HepG2 (cell line): ENCODE results near the gene ERCC4. TPM values are rescaled to one million over a fixed set of nuclear protein-coding genes. Genes with fewer than 3 reads are reported as not detected.

Experiments used
- CENPX ChIP-seq: sonication (generic); formaldehyde crosslinking; IDR thresholded peaks from 2 replicates; pipeline ENCODE4 v1.9.0; 2021; ENCODE audit warnings: mild to moderate bottlenecking, missing genetic modification reagents, moderate library complexity
- CREB1 ChIP-seq, 2 experiments: fragments of 450-650 bp in 1 of 2; IDR thresholded peaks; 2 replicates each; pipeline ENCODE4 v1.6.1; 2016 to 2017; ENCODE audit warnings: control low read depth in 1 of 2, mild to moderate bottlenecking in 1 of 2, missing compliant biosample characterization in 1 of 2, missing genetic modification characterization in 1 of 2
- FOSL1 ChIP-seq: sonication (generic); formaldehyde crosslinking; IDR thresholded peaks from 2 replicates; pipeline ENCODE4 v1.9.0; 2021; ENCODE audit warnings: missing genetic modification reagents, borderline replicate concordance
- FOXJ3 ChIP-seq: sonication (generic); formaldehyde crosslinking; IDR thresholded peaks from 2 replicates; pipeline ENCODE4 v1.4.0; 2020; ENCODE audit warnings: missing genetic modification reagents, mild to moderate bottlenecking, borderline replicate concordance
- GZF1 ChIP-seq: sonication (generic); formaldehyde crosslinking; IDR thresholded peaks from 2 replicates; pipeline ENCODE4 v1.5.1; 2020; ENCODE audit warnings: mild to moderate bottlenecking, missing genetic modification reagents
- HNRNPL ChIP-seq: fragments of 200-400 bp; formaldehyde crosslinking; IDR thresholded peaks from 2 replicates; pipeline ENCODE4 v1.6.1; 2017; ENCODE audit warnings: mild to moderate bottlenecking, low read depth, low read length
- KLF12 ChIP-seq: sonication (generic); formaldehyde crosslinking; IDR thresholded peaks from 2 replicates; pipeline ENCODE4 v1.4.0; 2020; ENCODE audit warnings: missing genetic modification reagents, borderline replicate concordance
- MAZ ChIP-seq, 2 experiments: sonication (generic) in 1 of 2; formaldehyde crosslinking in 1 of 2; IDR thresholded peaks; 2 replicates each; pipeline versions ENCODE4 v1.5.0 to v1.6.1; 2012 to 2020; ENCODE audit warnings: low read depth in 2 of 2, mild to moderate bottlenecking in 2 of 2, borderline replicate concordance in 1 of 2, improper control_type of control experiment in 1 of 2, low read length in 1 of 2, missing genetic modification reagents in 1 of 2, moderate library complexity in 1 of 2
- MLLT10 ChIP-seq: sonication (generic); formaldehyde crosslinking; IDR thresholded peaks from 2 replicates; pipeline ENCODE4 v1.4.0; 2020; ENCODE audit warnings: missing genetic modification reagents
- NFYB ChIP-seq: sonication (generic); formaldehyde crosslinking; IDR thresholded peaks from 2 replicates; pipeline ENCODE4 v1.4.0; 2020; ENCODE audit warnings: missing genetic modification reagents
- NRL ChIP-seq: sonication (generic); formaldehyde crosslinking; IDR thresholded peaks from 2 replicates; pipeline ENCODE4 v1.5.0; 2020; ENCODE audit warnings: missing genetic modification reagents, mild to moderate bottlenecking, moderate library complexity, borderline replicate concordance
- POLR2AphosphoS5 ChIP-seq: IDR thresholded peaks from 2 replicates; pipeline ENCODE4 v1.6.1; 2012; ENCODE audit warnings: low read depth, low read length
- RXRB ChIP-seq: IDR thresholded peaks from 2 replicates; pipeline ENCODE4 v1.6.1; 2016; ENCODE audit warnings: borderline replicate concordance, missing genetic modification reagents, missing compliant biosample characterization
- TAF15 ChIP-seq: fragments of 200-400 bp; formaldehyde crosslinking; IDR thresholded peaks from one replicate; pipeline ENCODE4 v1.6.1; 2018; ENCODE audit warnings: mild to moderate bottlenecking, low read depth, low read length; ENCODE audit not compliant: poor library complexity, severe bottlenecking
- ZBTB38 ChIP-seq: sonication (generic); formaldehyde crosslinking; IDR thresholded peaks from 2 replicates; pipeline ENCODE4 v1.5.1; 2020; ENCODE audit warnings: mild to moderate bottlenecking, missing genetic modification reagents
- ZFP36L2 ChIP-seq: sonication (generic); formaldehyde crosslinking; IDR thresholded peaks from 2 replicates; pipeline ENCODE4 v1.4.0; 2020; ENCODE audit warnings: missing genetic modification reagents
- ZNF501 ChIP-seq: sonication (generic); formaldehyde crosslinking; IDR thresholded peaks from 2 replicates; pipeline ENCODE4 v1.5.1; 2020; ENCODE audit warnings: mild to moderate bottlenecking, moderate library complexity, missing genetic modification reagents
- ZNF546 ChIP-seq: sonication (generic); formaldehyde crosslinking; conservative IDR thresholded peaks from 2 replicates; pipeline ENCODE4 v1.8.1; 2023; ENCODE audit warnings: mild to moderate bottlenecking, missing genetic modification reagents
- ZNF549 ChIP-seq: sonication (generic); formaldehyde crosslinking; IDR thresholded peaks from 2 replicates; pipeline ENCODE4 v1.5.0; 2020; ENCODE audit warnings: missing genetic modification reagents
- ZNF652 ChIP-seq: IDR thresholded peaks from 2 replicates; pipeline ENCODE4 v1.6.1; 2016; ENCODE audit warnings: low read depth, borderline replicate concordance
- ZNF891 ChIP-seq: sonication (generic); formaldehyde crosslinking; IDR thresholded peaks from 2 replicates; pipeline ENCODE4 v1.5.0; 2020; ENCODE audit warnings: mild to moderate bottlenecking, missing genetic modification reagents
- ZZZ3 ChIP-seq: sonication (generic); formaldehyde crosslinking; IDR thresholded peaks from 2 replicates; pipeline ENCODE4 v1.4.0; 2020; ENCODE audit warnings: missing genetic modification reagents, mild to moderate bottlenecking, borderline replicate concordance
- polyA plus RNA-seq, 8 experiments: library from polyadenylated mRNA; depleted of rRNA in 3 of 8; stranded (reverse) in 7 of 8; unstranded in 1 of 8; fragments of >200 nt; fragmentation: Illumina TruSeq in 4 of 8; extraction: Trizol in 4 of 8; gene quantifications; 2 replicates each; pipeline versions ENCODE4 v1.2.1 to v1.2.3, GENCODE V29; 2011 to 2016; ENCODE audit warnings: low read depth in 4 of 8, missing spikeins in 1 of 8, mixed read lengths in 1 of 8; ENCODE audit not compliant: insufficient read depth in 1 of 8
- total RNA-seq, 5 experiments: library from RNA; depleted of rRNA; stranded (reverse); fragments of >200 nt; fragmentation: Illumina TruSeq; extraction: Trizol; gene quantifications; 2 replicates each; pipeline ENCODE4 v1.2.3, GENCODE V29; 2016; ENCODE audit warnings: low read depth in 1 of 5
- TF ChIP-seq, protein P1 (sequence below): IDR thresholded peaks from 2 replicates; pipeline ENCODE4 v1.6.1; 2016; ENCODE audit warnings: low read depth, borderline replicate concordance
- TF ChIP-seq, protein P2 (sequence below): sonication (generic); formaldehyde crosslinking; IDR thresholded peaks from 2 replicates; pipeline ENCODE4 v1.5.0; 2020; ENCODE audit warnings: mild to moderate bottlenecking, missing genetic modification reagents
- TF ChIP-seq, protein P3 (sequence below): sonication (generic); formaldehyde crosslinking; IDR thresholded peaks from 2 replicates; pipeline ENCODE4 v1.4.0; 2020; ENCODE audit warnings: missing genetic modification reagents, borderline replicate concordance

ERCC4 gene
- total and polyA plus RNA-seq, 2 of the 13 experiments (the other 11 are each of a cell fraction or from before 2014, with no cell fraction given), result 5.4 to 15.2 TPM

DNA sequence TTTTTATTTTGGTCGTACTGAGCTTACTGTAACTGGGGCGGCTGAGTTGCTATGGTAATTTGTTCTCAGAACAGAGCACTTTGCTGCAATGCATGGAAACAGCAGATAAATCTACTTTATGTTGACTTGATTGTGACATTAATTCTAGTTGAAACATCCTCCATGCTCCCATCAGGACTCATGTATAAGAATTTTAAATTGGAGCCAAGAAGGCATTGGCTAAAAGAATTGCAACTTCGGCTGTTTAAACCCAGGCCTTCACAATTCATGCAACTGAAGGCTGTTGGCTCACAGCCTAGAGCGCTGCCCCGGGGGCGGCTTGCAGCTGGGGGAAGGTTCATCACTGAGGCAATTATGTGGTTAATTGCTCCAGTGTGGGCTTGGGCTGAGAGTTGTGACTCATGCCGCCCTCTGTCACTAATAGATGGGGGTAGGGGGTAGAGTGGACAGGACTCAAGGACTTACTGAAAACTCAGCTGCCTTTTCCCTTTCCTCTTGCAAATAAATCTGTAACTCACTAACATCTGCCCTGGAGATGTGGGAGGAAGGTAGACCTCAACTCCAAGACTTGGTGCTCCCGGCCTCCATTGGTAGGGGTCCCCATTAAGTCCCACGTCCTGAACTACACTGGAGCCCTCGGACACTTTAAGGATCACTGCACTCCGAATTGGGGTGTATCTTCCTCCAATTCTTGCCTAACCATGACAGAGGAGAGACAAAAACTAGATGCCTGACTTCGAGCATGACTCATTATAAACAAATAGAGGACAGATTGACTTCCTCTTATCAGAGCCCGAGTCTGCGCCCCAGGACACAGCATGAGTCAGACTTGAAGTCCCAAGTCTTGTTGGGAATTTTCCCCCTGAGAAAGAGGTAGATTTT lies 37.5 kb downstream of the ERCC4 start (continued):
- no peak for TF ChIP-seq TAF15
- peak; percentile 66; the same call in 1 of the 2 replicates for TF ChIP-seq ZNF501 (CRISPR knock-in tag)
- no peak for TF ChIP-seq ZFP36L2
- TF ChIP-seq FOXJ3 (CRISPR knock-in tag), result no peak
- peak; percentile 94 for TF ChIP-seq FOSL1 (CRISPR knock-in tag)
- TF ChIP-seq ZNF546, result no peak
- TF ChIP-seq ZZZ3, result no peak
- TF ChIP-seq GZF1 (CRISPR knock-in tag), result no peak
- TF ChIP-seq ZNF549 (CRISPR knock-in tag), result no peak
- no peak for TF ChIP-seq NRL
- no peak for TF ChIP-seq POLR2AphosphoS5
- no peak for TF ChIP-seq MLLT10 (CRISPR knock-in tag)
- peak; percentile 53; the same call in 1 of the 2 replicates for TF ChIP-seq CREB1 (IDR thresholded peaks at IDR 0.05)
- TF ChIP-seq CREB1 (CRISPR knock-in tag; IDR thresholded peaks at IDR 0.05), result no peak
- no peak; the same call in 1 of the 2 replicates for TF ChIP-seq RXRB (CRISPR knock-in tag)
- no peak for TF ChIP-seq CENPX
- TF ChIP-seq NFYB, result 0 out of 2 replicates have a peak, but pooled peaks have one; percentile 32
- peak; percentile 94 for TF ChIP-seq ZNF652 (CRISPR knock-in tag)
- TF ChIP-seq MAZ (IDR thresholded peaks at IDR 0.05; ENCODE audit: borderline replicate concordance, low read depth, low read length), result no peak
- TF ChIP-seq MAZ (CRISPR knock-in tag; IDR thresholded peaks at IDR 0.05; ENCODE audit: low read depth), result peak; percentile 39; the same call in 1 of the 2 replicates
- TF ChIP-seq, protein P1, sequence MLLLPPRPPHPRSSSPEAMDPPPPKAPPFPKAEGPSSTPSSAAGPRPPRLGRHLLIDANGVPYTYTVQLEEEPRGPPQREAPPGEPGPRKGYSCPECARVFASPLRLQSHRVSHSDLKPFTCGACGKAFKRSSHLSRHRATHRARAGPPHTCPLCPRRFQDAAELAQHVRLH, result peak; percentile 40; the same call in 1 of the 2 replicates
- TF ChIP-seq KLF12 (CRISPR knock-in tag), result 0 out of 2 replicates have a peak, but pooled peaks have one; percentile 36
- TF ChIP-seq ZNF891, result 0 out of 2 replicates have a peak, but pooled peaks have one; percentile 45
- TF ChIP-seq, protein P2, sequence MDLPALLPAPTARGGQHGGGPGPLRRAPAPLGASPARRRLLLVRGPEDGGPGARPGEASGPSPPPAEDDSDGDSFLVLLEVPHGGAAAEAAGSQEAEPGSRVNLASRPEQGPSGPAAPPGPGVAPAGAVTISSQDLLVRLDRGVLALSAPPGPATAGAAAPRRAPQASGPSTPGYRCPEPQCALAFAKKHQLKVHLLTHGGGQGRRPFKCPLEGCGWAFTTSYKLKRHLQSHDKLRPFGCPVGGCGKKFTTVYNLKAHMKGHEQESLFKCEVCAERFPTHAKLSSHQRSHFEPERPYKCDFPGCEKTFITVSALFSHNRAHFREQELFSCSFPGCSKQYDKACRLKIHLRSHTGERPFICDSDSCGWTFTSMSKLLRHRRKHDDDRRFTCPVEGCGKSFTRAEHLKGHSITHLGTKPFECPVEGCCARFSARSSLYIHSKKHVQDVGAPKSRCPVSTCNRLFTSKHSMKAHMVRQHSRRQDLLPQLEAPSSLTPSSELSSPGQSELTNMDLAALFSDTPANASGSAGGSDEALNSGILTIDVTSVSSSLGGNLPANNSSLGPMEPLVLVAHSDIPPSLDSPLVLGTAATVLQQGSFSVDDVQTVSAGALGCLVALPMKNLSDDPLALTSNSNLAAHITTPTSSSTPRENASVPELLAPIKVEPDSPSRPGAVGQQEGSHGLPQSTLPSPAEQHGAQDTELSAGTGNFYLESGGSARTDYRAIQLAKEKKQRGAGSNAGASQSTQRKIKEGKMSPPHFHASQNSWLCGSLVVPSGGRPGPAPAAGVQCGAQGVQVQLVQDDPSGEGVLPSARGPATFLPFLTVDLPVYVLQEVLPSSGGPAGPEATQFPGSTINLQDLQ (CRISPR knock-in tag), result no peak
- TF ChIP-seq HNRNPL, result no peak
- peak; percentile 30; the same call in 1 of the 2 replicates for TF ChIP-seq ZBTB38
- TF ChIP-seq, protein P3, sequence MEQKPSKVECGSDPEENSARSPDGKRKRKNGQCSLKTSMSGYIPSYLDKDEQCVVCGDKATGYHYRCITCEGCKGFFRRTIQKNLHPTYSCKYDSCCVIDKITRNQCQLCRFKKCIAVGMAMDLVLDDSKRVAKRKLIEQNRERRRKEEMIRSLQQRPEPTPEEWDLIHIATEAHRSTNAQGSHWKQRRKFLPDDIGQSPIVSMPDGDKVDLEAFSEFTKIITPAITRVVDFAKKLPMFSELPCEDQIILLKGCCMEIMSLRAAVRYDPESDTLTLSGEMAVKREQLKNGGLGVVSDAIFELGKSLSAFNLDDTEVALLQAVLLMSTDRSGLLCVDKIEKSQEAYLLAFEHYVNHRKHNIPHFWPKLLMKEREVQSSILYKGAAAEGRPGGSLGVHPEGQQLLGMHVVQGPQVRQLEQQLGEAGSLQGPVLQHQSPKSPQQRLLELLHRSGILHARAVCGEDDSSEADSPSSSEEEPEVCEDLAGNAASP, result 0 out of 2 replicates have a peak, but pooled peaks have one; percentile 15
